ENCODE measurements around the gene PCDHGA1. TPM values are rescaled to one million over a fixed set of nuclear protein-coding genes. Genes with fewer than 3 reads are reported as not detected.

Gene PCDHGA1
- total RNA-seq, 1 experiment from 2014 or later = not detected

DNA sequence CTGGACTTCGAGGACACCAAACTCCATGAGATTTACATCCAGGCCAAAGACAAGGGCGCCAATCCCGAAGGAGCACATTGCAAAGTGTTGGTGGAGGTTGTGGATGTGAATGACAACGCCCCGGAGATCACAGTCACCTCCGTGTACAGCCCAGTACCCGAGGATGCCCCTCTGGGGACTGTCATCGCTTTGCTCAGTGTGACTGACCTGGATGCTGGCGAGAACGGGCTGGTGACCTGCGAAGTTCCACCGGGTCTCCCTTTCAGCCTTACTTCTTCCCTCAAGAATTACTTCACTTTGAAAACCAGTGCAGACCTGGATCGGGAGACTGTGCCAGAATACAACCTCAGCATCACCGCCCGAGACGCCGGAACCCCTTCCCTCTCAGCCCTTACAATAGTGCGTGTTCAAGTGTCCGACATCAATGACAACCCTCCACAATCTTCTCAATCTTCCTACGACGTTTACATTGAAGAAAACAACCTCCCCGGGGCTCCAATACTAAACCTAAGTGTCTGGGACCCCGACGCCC is 146.8 kb downstream of the PCDHGA1 start:
- TF ChIP-seq, protein P1, sequence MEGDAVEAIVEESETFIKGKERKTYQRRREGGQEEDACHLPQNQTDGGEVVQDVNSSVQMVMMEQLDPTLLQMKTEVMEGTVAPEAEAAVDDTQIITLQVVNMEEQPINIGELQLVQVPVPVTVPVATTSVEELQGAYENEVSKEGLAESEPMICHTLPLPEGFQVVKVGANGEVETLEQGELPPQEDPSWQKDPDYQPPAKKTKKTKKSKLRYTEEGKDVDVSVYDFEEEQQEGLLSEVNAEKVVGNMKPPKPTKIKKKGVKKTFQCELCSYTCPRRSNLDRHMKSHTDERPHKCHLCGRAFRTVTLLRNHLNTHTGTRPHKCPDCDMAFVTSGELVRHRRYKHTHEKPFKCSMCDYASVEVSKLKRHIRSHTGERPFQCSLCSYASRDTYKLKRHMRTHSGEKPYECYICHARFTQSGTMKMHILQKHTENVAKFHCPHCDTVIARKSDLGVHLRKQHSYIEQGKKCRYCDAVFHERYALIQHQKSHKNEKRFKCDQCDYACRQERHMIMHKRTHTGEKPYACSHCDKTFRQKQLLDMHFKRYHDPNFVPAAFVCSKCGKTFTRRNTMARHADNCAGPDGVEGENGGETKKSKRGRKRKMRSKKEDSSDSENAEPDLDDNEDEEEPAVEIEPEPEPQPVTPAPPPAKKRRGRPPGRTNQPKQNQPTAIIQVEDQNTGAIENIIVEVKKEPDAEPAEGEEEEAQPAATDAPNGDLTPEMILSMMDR (IDR thresholded peaks at IDR 0.05; ENCODE audit: unreplicated experiment) = no peak
- Mint-ChIP-seq H3K36me3 (ENCODE audit: insufficient read depth, unreplicated experiment) (peaks cover 28% of the 10 kb centered on the region), H3K9me3 (ENCODE audit: low read depth, unreplicated experiment) (no peaks in the 10 kb centered on the region), H3K27me3 (ENCODE audit: unreplicated experiment) (no peaks in the 10 kb centered on the region), H3K27ac (ENCODE audit: unreplicated experiment) (peak overlapping the region; percentile 40), H3K4me1 (ENCODE audit: low read depth, unreplicated experiment) (peaks cover 10% of the 10 kb centered on the region), H3K4me3 (ENCODE audit: low read depth, unreplicated experiment) (peak overlapping the region; percentile 91)
- intact Hi-C loops (cut with micrococcal nuclease; ENCODE audit: unreplicated experiment) = loop anchor here (5.0 kb wide), 2 partner anchors 75 to 80 kb away; partner anchors contain the start of gene PCDHGA9
- BruUV-seq (replicated peaks) = no TSS peak
- CTCF ChIA-PET = interaction anchor here (0.8 to 2.2 kb wide), 5 partner anchors 44 to 254 kb away, joined by 4 to 27 read pairs (median 10); partner anchors contain the start of genes PCDHB14 and PCDHGA9
- DNase-seq = no peak

DNA sequence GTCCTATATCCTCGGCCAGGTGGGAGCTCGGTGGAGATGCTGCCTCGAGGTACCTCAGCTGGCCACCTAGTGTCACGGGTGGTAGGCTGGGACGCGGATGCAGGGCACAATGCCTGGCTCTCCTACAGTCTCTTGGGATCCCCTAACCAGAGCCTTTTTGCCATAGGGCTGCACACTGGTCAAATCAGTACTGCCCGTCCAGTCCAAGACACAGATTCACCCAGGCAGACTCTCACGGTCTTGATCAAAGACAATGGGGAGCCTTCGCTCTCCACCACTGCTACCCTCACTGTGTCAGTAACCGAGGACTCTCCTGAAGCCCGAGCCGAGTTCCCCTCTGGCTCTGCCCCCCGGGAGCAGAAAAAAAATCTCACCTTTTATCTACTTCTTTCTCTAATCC is 147.5 kb downstream of the PCDHGA1 start:
- H3K4me3 Mint-ChIP-seq (ENCODE audit: low read depth, unreplicated experiment) = peak overlapping the region; percentile 91
- peak overlapping the region; percentile 40 for H3K27ac Mint-ChIP-seq (ENCODE audit: unreplicated experiment)
- peaks cover 10% of the 10 kb centered on the region for H3K4me1 Mint-ChIP-seq (ENCODE audit: low read depth, unreplicated experiment)
- TF ChIP-seq, protein P1 (IDR thresholded peaks at IDR 0.05; ENCODE audit: unreplicated experiment) = no peak
- no peak for DNase-seq
- H3K9me3 Mint-ChIP-seq (ENCODE audit: low read depth, unreplicated experiment) = no peaks in the 10 kb centered on the region
- no TSS peak for BruUV-seq (replicated peaks)
- H3K36me3 Mint-ChIP-seq (ENCODE audit: insufficient read depth, unreplicated experiment) = peaks cover 28% of the 10 kb centered on the region
- H3K27me3 Mint-ChIP-seq (ENCODE audit: unreplicated experiment) = no peaks in the 10 kb centered on the region
- CTCF ChIA-PET = no interaction called here
- intact Hi-C loops (cut with micrococcal nuclease; ENCODE audit: unreplicated experiment) = loop anchor here (5.0 kb wide), 2 partner anchors 76 to 79 kb away; partner anchors contain the start of gene PCDHGA9

DNA sequence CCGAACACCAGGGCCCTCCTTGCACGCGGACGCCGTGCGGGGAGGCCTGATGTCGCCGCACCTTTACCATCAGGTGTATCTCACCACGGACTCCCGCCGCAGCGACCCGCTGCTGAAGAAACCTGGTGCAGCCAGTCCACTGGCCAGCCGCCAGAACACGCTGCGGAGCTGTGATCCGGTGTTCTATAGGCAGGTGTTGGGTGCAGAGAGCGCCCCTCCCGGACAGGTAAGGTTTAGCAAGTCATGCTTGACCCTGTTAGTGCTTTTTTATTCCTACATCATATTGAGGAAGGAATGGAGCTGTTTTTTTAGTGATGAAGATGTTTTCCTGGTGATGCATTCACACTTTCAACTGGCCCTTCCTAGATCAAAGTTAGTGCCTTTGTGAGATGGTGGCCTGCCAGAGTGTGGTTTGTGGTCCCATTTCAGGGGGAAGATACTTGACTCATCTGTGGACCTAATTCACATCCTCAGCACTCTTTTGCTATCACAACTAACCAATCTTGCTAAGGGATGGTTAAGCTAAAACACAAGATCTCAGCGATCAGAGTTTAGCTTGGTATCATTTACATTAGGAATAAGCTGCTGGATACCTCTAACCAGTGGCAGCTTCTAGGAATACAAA is 148.1 kb downstream of the PCDHGA1 start:
- TF ChIP-seq, protein P1 (IDR thresholded peaks at IDR 0.05; ENCODE audit: unreplicated experiment) = no peak

DNA sequence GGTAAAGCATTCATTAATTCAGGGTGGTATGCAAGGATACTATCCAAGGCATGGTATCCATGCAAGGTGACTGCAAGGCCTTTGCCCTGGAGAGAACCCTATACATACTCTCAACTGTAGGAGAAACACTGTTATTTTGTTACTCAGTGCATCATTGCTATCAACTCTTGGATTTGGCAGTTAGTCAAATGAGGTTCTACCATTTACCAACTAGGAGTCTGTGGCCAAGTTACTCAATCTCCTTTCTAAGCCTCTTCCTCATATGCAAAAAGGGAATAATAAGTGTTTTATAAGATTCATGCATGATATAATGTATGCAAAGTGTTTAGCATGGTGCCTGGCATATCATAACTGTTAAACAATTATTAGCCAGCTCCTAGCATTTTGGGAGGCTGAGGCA is 149.5 kb downstream of the PCDHGA1 start:
- BruUV-seq (replicated peaks) = no TSS peak
- no peak for DNase-seq
- Mint-ChIP-seq H3K4me1 (ENCODE audit: low read depth, unreplicated experiment) (peaks cover 8% of the 10 kb centered on the region), H3K36me3 (ENCODE audit: insufficient read depth, unreplicated experiment) (peaks cover 30% of the 10 kb centered on the region), H3K9me3 (ENCODE audit: low read depth, unreplicated experiment) (peaks cover 4% of the 10 kb centered on the region), H3K27me3 (ENCODE audit: unreplicated experiment) (no peaks in the 10 kb centered on the region), H3K27ac (ENCODE audit: unreplicated experiment) (no peak overlapping the region), H3K4me3 (ENCODE audit: low read depth, unreplicated experiment) (no peak overlapping the region)
- intact Hi-C loops (cut with micrococcal nuclease; ENCODE audit: unreplicated experiment) = loop anchor here (5.0 kb wide), 2 partner anchors 77 to 78 kb away; partner anchors contain the start of gene PCDHGA9
- CTCF ChIA-PET = no interaction called here
- TF ChIP-seq, protein P1 (IDR thresholded peaks at IDR 0.05; ENCODE audit: unreplicated experiment) = no peak

More for the DNA sequence above, 148.1 kb downstream of the PCDHGA1 start:
- DNase-seq = no peak
- intact Hi-C loops (cut with micrococcal nuclease; ENCODE audit: unreplicated experiment) = loop anchor here (5.0 kb wide), 2 partner anchors 76 to 79 kb away; partner anchors contain the start of gene PCDHGA9
- CTCF ChIA-PET = no interaction called here
- no TSS peak for BruUV-seq (replicated peaks)
- peak overlapping the region; percentile 91 for H3K4me3 Mint-ChIP-seq (ENCODE audit: low read depth, unreplicated experiment)
- H3K27me3 Mint-ChIP-seq (ENCODE audit: unreplicated experiment) = no peaks in the 10 kb centered on the region
- H3K27ac Mint-ChIP-seq (ENCODE audit: unreplicated experiment) = no peak overlapping the region
- H3K4me1 Mint-ChIP-seq (ENCODE audit: low read depth, unreplicated experiment) = peaks cover 10% of the 10 kb centered on the region
- peaks cover 28% of the 10 kb centered on the region for H3K36me3 Mint-ChIP-seq (ENCODE audit: insufficient read depth, unreplicated experiment)
- H3K9me3 Mint-ChIP-seq (ENCODE audit: low read depth, unreplicated experiment) = peaks cover 4% of the 10 kb centered on the region
